HG03280 (cell line): Measurements from ENCODE around the gene LGR6.

ENCODE experiments used
- ATAC-seq: cut with Tn5 transposase; IDR thresholded peaks from one replicate; pipeline ENCODE4 v1.9.1; 2021; ENCODE audit warnings: mild to moderate bottlenecking, moderate library complexity; ENCODE audit not compliant: unreplicated experiment

LGR6 gene

DNA sequence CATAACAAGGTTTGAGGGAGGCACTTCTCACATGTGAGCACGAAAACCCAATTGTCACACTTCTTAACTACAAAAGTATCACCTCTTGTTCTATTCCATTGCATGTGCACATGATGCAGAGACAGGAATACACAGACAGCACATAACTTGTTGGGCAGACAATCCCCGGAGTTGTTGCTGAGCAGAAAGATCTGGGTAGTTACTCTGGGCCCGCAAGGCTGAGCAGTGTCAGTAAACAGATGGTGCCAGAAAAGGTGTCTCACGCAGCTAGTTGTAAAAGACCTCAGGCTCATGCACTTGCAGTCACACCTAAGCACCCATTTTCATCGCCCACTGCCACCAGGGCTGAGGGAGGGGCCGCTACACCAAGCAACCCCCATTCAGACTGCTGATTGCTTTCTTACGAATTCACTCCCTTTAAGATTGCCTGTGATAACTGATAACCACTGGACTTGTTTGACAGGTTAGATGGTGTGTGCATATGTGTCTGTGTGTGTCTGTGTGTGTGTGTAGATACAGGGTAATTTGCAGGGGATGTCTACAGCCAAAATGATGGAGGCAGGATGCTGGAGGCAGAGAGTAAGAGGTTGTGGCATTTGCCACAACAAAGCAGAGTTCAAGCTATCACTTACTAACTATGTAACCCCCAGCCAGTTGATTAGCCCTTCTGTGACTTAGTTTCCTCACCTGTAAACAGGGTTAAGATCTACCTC, 4.2 kb downstream of the LGR6 start:
- ATAC-seq: no peak

DNA sequence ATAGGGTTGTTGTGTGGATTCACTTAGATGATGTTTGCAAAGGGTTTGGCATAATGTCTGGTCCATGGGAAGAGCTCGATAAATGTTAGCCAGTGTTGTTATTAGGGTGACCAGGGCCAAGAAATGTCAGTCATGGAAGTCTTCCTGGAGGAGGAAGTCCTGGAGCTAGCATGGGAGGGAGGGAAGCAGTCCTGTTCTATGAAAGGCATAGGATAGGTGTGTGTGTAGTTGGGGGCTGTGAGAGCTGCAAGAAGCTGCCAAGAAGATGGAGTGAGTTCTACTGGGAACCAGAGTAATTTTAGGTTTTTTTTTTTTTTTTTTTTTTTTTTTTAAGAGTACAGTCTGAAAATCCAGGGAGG, 4.7 kb downstream of the LGR6 start:
- ATAC-seq: no peak

DNA sequence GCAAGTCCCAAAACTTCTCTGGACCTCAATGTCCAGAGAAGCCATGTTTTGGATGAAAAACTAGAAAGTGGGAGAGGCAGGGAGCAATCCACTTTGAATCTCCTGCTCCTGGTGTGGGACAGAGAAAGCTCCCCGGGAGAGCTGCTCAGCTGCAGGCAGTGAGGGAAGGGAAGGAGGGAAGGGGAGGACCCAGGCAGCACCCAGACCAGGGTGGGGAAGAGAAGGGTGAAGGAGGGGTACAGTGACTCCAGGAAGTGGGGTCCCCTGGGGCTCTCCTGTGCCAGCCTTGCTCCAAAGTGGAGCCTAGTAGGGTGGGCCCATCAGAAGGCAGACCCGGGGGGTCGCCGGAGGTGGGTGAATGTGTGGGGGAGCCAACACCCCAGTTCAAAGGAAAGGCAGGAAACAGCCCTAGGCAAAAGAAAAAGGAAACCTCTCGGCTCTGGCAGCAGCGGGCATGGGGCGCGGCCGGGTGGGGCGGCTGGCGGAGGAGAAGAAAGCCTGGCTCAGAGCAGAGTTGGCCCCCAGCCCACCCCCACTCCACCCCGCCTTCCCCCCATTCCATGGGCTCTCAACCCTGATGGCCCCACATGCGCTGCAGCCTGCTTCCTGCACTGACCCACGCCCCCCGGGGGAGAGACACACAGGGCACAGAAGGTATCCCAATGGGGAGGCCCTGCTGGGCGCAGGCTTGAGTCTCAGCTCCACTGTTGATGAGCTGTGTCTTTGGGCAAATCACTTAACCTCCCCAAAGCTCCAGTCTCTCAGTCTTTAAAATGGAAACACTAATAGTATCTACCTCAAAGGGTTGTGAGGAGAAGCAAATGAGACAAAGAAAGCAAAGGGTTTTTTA, 5.7 kb downstream of the LGR6 start:
- no peak for ATAC-seq

DNA sequence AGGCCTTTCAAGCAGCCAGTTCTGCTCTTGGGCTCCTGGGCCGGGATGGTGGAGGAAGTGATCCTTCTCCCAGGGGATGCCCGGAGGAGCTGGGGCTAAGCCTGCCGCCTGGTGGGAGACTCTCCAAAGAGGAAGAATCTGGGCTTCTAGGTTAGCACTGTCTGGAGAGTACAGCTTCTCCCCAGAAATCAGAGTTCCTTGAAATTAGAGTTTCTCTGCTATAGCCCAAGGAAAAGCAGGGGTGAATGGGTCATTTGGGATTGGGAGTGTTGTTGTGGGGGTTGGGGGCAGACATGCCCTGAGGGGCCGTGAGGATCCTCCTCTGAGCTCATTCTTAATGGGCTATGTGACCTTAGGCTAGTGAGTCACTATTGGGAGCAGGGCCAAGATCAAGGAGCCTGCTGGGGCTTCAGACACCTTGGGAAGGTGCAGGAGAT, 6.5 kb downstream of the LGR6 start:
- no peak for ATAC-seq

DNA sequence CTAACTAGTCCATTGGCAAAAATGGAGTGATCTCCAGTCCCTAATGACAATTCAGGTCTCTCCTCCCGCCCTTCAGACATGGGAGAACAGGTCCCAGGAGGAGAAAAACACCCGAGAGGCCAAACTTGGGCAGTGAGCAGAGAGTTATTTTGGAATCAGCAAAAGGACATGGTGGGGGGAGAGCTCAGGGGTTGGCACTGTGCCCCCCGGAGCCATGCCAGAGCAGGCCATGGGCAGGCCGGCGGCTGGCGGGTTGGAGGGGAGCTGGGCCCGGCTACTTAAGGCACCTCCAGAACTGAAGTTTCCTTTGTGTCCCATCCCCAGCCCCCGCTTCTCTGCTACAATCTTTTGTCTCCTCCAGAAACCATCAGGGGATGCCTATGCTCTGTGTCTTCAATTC, 7.1 kb downstream of the LGR6 start:
- no peak for ATAC-seq

DNA sequence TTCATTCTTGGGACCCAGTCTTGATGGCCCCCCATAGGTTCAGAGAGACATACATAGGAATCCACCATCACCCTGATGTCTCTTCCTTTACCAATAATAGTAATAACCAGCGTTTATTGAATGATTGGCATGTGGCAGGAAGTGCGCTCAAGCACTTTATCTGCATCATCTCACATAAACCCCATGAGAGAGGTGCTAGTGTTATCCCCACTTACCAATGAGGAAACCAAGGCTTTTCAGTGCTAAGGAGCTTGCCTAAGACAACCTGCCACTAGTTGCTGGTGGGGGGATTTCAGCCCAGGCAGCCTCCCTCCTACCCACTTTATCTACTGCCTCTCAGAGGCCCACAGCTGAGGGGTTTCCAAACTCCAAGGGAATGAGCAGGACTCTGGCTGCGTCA, 7.7 kb downstream of the LGR6 start:
- no peak for ATAC-seq

DNA sequence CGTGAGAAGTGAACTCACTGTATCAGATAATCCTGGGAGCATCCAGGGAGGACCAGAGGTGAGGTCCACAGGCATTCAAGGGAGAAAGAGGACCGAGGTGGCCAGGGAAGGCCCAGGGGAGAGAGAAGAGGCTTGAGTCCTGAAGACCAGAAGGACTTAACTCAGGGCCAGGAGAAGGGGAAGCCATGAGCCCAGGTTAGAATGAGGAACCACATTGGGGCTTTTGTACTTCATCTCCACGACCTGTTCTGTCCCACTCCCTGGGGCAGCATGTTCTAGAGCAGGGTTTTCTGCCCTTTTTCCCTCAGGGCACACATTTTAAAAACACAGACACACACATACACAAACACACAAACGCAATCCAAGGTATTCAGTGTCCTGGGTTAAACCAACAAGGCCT, 8.4 kb downstream of the LGR6 start:
- ATAC-seq: no peak

DNA sequence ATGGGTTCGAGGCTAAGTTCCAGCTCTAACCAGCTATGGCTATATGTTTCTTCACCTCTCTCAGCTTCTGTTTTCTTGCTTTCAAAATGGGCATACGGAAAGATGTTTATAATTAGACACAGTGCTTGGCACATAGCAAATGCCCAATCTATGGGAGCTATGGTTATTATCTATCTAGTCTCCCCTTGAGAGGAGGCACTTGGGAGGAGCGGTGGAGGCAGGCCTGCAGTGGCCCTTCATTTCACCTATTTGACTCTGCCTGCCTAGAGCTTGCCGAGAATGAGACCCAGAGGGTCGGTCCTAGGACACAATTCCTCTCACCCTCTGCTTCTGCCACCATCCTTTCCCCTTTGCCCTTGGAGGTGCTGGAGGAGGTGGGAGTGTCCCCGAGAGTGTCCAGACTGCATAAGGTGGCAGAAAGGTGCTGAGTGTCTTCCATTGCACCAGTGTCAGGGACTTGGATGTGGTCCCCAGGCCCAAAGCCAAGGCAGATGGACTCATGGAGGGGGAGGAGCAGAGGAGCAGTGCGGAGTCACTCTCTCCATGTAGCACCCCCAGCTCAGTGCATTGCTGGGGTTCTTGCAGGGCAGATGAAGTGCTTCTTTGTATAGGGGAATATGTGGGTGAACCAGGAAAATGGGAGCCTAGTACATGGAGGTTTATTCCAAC, 9.0 kb downstream of the LGR6 start:
- no peak for ATAC-seq

DNA sequence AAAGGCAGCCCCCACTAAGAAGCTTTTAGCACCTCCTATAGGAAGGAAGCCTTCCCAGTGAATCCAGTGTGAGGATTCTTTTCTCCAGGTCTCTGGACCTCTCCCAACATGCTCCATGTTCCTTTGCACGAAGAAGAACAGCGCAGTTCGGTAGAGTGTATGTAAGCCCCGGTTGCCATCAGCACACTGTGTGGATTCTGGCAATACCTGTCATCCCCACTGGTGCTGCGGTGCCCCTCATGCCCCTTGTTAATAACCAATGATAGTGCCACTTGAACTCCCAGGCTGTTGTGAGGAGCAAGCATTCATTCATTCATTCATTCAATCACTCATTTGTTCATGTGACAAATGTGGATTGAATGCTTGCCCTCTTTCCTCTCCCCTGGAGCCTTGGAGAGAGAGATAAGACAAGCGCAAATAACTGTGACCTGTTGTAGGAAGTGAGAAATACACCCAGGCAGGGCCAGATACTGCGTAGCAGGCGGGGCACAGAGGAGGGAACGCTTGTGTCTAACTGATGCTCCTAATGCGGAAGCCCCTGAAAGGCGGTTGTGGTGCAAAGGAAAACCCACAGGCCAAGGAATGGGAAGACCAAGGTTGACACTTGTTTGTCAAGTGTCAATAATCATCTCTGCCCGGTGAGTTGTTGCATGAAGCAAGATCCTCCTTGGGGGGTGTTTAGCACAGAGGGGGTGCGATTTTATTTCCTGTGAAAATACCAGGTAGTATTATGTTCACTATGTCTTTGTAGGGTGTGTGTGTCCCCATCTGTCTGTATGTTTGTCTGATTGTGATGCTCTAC, 9.8 kb downstream of the LGR6 start:
- no peak for ATAC-seq

DNA sequence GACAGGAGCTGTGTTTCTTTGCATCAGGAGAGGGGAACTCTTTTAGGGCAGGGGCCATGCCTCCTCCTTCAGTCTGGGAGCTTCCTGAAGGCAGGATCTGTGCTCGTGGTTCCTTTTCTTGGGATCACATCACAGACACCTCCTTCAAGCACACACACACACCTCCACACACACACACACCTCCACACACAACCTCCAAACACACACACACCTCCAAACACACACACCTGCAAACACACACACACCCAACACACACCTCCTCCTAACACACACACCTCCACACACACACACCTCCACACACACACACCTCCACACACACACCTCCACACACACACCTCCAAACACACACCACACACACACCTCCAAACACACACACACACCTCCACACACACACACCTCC, 10.5 kb downstream of the LGR6 start:
- no peak for ATAC-seq

DNA sequence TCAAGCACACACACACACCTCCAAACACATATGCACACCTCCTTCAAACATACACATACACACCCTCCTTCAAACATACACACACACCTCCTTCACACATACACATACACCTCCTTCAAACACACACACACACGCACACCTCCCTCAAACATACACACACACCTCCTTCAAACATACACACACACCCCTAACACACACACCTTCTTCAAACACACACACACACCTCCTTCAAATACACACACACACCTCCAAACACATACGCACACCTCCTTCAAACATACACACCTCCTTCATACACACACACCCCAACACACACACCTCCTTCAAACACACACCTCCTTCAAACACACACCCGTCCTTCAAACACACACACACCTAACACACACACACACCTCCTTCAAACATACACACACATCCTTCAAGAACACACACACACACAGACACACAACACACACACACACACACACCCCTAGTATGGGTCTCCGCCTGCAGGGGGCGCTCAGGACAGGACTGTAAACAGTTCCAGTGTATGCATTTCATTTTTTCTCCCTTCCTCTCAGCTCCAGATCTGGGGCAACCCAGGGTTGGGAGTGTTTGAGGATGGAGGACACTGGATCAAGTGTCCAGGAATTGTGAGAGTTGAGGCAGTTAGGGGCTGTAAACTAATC, 12.1 kb downstream of the LGR6 start:
- ATAC-seq: no peak

DNA sequence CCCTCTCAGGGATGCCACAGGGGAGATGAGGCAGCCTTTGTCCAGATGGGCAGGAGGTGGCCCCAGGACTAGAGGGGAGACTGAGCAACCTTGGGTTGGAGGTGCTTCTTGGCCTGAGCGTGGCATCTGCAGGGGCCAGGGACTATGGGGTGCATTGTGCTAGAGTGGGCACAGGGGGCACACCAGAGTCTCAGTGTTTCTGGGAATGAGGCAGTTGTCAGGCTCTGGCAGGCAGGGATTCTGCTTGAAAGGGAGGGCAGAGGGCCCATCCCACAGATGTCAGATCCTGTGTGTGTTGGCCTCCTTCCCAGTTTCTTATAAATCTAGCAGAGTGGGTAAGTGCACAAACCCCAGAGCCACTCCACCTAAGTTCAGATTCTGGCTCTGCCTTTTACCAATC, 13.7 kb downstream of the LGR6 start:
- ATAC-seq: no peak

DNA sequence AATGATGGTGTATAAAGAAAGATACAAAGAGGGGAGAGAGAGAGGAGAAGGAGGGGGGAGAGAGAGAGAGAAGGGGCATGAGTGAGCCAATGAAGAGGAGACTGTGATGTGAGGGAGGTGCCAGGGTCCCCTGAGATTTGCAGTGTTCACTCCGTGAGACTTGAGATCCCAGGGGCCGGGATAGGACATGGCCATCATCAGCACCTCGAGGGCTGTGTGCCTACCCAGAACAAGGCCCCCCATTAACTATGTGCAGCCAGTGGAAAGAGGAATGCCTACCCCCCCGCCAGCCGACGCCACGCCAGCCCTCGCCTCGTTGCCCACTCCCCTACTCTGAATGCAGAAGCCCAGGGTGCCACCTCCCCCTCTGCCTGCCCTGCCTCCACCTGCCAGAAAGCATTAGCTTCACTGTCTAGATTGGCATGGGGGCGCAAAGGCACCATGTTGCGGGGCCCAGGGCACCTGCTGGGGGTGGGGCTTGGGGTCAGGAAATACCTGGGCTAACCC, 14.8 kb downstream of the LGR6 start:
- ATAC-seq: no peak

DNA sequence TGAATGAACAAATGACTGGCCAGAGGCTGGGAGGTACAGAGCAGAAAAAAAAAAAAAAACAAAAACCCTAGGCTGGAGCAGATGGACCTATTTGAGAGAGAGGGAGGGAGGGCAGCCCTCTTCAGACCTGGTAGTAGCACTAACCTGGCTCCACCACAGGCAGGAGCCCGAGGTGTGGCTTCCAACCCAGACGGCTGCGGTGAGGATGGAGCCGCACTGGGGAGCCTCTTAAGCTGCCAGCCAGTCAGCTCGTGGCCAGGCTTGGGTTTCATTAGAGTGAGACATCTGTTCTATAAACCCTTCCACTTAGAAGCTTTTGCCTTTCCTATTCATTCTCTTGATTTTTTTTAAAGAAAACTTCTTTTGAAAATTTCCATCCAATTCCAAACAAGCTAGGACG, 16.8 kb downstream of the LGR6 start:
- ATAC-seq: no peak

DNA sequence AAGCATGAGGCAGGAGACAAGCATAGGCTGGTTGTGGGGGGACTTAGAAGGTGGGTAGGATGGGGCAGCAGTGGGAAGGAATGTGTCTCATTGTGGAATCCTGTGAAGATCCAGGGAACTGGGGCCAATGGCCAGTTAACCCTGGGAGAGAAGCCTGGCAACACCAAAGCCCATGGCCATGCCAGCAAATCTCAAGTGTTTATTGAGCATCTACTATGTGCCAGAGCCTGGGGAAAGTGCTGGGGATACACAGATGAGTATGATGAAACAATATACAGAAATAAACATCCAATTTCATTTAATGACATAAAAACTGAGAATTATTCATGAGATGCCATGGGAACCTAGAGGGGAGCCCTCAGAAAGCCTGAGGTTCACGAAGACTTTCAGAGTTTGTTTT, 17.4 kb downstream of the LGR6 start:
- ATAC-seq: no peak

DNA sequence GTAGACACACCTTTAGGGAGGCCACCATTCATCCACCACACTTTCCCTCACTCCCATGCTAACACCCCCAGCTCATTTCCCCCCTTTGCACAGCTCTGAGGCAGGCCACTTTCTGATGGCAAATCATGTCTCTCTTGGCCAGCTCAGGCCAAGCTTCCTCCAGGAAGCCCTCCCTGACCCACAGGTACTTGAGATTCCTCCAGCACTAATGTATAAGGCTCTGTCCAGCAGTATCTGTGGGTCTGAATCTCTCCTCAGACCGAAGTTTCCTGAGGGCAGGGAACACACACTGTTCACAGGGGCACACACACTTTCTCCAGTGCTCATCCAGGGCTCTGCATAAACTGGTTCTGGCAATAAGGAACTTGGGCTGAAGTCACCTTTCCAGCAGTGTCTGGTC, 19.2 kb downstream of the LGR6 start:
- no peak for ATAC-seq

DNA sequence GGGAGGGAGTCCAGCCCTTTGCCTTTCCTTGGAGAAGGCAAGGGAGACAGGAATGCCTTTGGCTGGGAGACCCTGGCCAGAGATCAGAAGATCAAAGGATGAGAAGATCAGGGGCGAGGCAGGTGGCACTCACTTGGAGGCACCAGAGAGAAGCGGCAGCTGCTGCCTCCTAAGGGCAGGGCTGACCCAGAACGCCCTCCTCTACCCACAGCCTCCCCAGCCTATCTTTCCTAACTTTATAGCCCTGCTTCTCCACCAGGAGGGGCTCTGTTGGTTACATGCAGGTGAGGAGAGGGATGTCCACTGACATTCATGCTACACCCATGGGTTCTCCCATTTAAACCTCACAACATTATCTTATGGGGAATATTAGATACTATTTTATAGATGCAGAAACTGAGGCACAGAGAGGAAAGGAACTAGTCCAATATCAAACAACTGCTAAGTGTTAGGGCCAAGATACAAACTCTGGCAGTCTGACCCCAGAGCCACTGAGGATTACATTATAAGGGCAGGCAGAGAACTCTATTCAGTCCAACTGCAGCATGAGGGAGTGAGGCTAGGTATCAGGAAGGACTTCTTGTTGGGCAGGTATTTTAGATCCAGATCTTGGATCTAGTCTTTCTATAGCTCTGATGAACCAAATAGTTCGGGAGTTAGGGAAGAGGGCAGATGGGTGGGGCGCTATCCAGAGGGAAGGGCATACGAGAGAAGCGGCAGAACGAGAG, 19.9 kb downstream of the LGR6 start:
- ATAC-seq: no peak

DNA sequence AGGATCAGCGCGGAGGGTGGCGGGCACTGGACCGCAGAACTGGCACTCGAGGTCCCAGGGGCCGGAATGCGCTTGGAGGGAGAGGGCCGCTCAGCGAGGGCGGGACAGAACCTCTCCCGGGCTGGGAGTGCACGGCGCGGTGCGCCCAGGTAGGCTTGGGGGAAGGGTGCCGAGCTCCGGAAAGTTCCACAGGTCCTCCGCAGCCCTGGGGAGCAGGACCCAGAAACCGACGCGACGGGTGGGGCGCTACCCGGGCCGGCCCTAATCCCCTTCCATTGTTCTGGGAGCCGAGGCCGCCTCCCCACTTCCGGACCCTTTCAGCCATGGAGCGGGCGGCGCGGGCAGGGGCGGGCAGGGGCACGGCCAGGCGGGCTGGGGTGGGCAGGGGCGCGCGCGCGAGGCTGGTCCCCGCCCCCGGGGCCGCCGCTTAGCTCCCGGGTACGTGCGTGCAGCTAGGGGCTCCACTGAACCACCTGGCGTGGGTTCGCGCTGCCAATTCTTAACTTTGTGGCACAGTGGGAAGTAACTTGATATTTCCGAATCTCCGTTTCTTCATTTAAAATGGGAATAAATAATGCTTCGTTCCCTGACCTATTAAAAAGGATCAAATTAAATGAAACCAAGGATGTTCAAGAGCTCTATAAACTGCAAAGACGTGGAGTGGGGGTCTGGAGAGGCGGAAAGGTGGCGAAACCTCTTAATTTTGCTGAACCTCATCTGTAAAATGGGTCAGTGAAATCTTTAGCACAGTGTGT, 20.7 kb downstream of the LGR6 start:
- ATAC-seq: no peak
